BJ (cell line): Measurements from ENCODE around the gene C3orf52. TPM values are rescaled to one million over a fixed set of nuclear protein-coding genes. Genes with fewer than 3 reads are reported as not detected.

Source experiments
- CTCF ChIA-PET: fragments of 350-600 bp; formaldehyde crosslinking; extraction: SDS; loops from one replicate; lab custom pipeline; 2021; ENCODE audit warnings: antibody characterized with exemption, inconsistent platforms; lab: Yijun Ruan, JAX
- POLR2A ChIA-PET: fragments of 300-600 bp; sonication (Branson Sonifier 250); formaldehyde crosslinking; extraction: SDS; loops from one replicate; lab custom pipeline; 2021; ENCODE audit warnings: antibody characterized with exemption; lab: Charles Lee
- DNase-seq: peaks from one replicate; pipeline ENCODE4 v3.0.0-alpha.2; 2011; ENCODE audit warnings: low read depth
- H3K27me3 ChIP-seq: 2 replicates; pipeline ENCODE4 v1.6.0; 2011; ENCODE audit warnings: low read length; ENCODE audit not compliant: control insufficient read depth, insufficient read depth
- H3K36me3 ChIP-seq: 2 replicates; pipeline ENCODE4 v1.5.1; 2011; ENCODE audit warnings: low read length; ENCODE audit not compliant: control insufficient read depth, insufficient read depth
- H3K4me3 ChIP-seq: 2 replicates; pipeline ENCODE4 v1.5.1; 2011; ENCODE audit warnings: low read depth, mild to moderate bottlenecking, control low read depth, low read length
- polyA plus RNA-seq: library from polyadenylated mRNA; depleted of rRNA; stranded (reverse); fragments of >200 nt; gene quantifications from 2 replicates; pipeline ENCODE4 v1.2.3, GENCODE V29; 2011
- TF ChIP-seq, protein P1 (sequence below): IDR thresholded peaks from 2 replicates; pipeline ENCODE4 v1.5.1; 2011; ENCODE audit warnings: low read depth, mild to moderate bottlenecking, control low read depth, inconsistent platforms, low read length, moderate library complexity; ENCODE audit not compliant: insufficient read depth

Gene C3orf52
- polyA plus RNA-seq, 1 experiment = 4.5 TPM

DNA sequence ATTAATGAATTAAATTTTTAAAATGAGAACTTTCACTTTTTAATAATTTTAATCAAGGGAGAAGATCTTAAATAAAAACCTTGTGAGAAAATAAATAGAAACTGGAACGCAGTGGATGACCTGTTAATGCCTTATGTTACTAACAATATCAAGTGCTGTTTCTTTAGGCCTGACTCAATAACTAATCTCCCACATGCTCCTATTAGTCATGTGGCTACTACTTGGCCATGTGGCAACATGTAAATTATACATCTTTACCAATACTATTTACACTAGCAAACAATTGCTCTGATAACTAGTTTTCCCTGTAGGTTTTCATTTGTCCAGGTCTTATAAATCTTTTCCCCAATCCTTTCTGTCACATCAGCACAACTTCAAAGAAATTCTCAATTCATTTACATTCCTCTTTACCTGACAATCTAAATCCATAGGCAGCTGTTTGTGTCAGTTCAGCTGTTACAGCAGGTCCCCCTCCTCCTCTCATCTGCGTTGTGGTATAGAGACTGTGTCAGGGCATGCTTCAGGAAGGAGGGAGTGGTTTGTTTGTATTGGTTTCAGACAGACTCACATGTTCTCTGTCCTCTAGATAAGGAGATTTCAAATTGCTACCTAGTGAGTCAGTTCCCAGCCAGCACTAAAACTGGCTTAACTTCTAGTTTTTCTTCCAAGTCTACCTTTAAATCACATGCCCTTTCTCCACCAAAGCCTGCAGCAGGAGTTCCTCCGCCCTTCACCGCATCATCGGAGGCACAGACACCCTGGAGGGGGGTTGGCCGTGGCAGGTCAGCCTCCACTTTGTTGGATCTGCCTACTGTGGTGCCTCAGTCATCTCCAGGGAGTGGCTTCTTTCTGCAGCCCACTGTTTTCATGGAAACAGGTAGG lies 11.3 kb upstream of the C3orf52 start:
- Histone ChIP-seq H3K4me3 (no peak overlapping the region), H3K36me3 (no peaks in the 10 kb centered on the region), H3K27me3 (no peaks in the 10 kb centered on the region)
- ChIA-PET POLR2A (no interaction called here), CTCF (no interaction called here)
- TF ChIP-seq, protein P1, sequence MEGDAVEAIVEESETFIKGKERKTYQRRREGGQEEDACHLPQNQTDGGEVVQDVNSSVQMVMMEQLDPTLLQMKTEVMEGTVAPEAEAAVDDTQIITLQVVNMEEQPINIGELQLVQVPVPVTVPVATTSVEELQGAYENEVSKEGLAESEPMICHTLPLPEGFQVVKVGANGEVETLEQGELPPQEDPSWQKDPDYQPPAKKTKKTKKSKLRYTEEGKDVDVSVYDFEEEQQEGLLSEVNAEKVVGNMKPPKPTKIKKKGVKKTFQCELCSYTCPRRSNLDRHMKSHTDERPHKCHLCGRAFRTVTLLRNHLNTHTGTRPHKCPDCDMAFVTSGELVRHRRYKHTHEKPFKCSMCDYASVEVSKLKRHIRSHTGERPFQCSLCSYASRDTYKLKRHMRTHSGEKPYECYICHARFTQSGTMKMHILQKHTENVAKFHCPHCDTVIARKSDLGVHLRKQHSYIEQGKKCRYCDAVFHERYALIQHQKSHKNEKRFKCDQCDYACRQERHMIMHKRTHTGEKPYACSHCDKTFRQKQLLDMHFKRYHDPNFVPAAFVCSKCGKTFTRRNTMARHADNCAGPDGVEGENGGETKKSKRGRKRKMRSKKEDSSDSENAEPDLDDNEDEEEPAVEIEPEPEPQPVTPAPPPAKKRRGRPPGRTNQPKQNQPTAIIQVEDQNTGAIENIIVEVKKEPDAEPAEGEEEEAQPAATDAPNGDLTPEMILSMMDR = no peak
- peak; percentile 85 for DNase-seq

DNA sequence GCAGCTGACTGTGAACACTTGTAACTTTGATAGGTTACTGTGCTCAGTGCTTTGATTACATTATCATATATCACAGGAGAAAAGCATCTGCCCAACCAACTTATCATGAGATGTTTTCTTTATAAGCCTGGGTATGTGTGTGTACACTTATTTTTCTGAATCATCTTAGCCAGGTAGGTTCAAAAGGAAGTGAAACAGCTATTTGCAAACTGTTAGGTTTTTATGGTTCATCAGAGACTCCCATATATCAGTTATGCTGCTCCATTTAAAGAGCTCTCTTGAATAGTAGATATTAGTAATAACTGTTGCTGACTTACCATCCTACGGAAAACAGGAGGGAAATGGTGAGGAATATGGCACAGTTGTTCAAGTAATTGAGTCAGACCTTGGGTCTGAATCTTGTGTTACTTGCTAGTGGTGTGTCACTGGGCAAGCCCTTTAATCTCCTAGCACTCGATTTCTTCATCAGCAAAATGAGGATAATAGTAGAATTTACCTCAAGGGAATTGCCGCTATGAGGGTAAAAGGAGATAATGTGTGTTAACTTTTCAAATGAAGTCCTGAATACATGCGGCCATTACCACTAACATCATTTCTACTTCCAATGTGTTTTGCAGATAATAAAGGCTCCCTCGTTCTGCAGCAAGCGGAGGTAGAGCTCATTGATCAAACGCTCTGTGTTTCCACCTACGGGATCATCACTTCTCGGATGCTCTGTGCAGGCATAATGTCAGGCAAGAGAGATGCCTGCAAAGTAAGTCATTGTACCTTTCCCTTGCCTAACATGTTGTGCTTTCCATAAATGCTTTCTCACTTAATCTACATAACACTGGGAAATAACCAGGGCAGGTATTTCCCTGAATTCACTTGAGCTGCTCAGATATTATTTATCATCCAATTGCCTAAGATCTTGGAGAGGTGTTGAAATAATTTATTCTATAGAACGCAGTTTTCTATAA lies 7.8 kb upstream of the C3orf52 start:
- Histone ChIP-seq H3K27me3 (no peaks in the 10 kb centered on the region), H3K4me3 (no peak overlapping the region), H3K36me3 (no peaks in the 10 kb centered on the region)
- no peak for DNase-seq
- ChIA-PET POLR2A (no interaction called here), CTCF (interaction anchor here (1.2 to 1.4 kb wide), 2 partner anchors 14 to 33 kb away, joined by 3 read pairs; no protein-coding TSS in a partner anchor)
- TF ChIP-seq, protein P1 = no peak

DNA sequence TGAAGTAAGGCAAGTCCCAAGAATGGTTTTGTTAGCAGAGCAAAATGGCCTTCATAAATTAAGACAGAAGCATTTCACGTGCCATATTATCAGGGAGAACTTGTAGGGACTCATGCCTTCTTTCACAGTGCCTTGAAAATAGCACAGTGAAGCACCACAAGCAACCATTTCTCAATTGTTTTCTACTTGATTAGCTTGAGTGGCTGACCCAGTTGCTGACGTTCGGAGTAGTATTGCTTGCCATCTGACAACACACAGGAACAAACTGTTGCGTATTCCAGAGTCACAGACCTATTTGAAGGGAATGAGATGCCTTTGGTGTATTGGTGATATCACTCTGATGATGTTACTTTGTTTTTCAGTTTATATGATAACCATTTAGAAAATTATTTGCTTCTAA lies 3.0 kb upstream of the C3orf52 start:
- ChIA-PET CTCF (no interaction called here), POLR2A (no interaction called here)

DNA sequence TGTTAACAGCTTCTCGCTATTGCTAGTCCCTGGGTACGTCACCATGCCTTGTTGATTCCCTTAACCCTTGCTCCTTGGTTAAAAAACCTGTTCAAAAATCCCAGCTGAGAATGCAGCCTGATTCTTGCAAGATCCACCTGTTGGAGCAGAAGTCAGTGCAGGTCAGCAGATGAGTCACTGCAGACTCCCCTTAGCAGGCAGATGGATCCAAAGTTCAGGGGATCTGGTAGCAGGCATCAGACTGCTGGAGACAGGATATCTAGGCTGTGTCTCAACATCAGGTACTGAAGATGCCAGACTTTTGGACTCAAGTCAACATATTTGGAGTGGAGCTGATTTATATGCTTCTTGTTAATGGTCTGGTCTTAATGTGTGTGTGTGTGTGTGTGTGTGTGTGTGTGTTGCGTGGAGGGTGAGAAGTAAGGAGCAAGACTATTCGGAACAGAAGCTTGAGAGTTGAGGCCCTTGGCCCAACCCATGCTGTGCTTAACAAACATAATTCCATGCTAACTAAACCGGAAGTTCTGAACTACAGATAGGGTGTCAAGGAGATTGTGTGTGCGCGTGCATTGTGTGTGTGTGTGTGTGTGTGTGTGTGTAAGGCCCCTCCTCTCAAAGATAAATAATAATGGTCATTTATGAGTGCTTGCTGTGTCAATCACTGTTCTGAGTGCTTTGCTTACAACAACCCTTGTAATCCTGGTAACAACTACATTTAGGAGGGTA lies 1.0 kb upstream of the C3orf52 start:
- Histone ChIP-seq H3K27me3 (no peaks in the 10 kb centered on the region), H3K36me3 (no peaks in the 10 kb centered on the region), H3K4me3 (no peak overlapping the region)
- POLR2A ChIA-PET = no interaction called here
- TF ChIP-seq, protein P1 = no peak
- DNase-seq = no peak
- CTCF ChIA-PET = no interaction called here

More for the DNA sequence above, 3.0 kb upstream of the C3orf52 start:
- H3K36me3 ChIP-seq = no peaks in the 10 kb centered on the region
- no peaks in the 10 kb centered on the region for H3K27me3 ChIP-seq
- no peak for DNase-seq
- no peak overlapping the region for H3K4me3 ChIP-seq
- TF ChIP-seq, protein P1 = no peak
